ELF-1 (cell line): ENCODE data around the gene HDAC5.
"Not testable (repeated sequence)": the region's sequence is repeated elsewhere in the genome, so short reads cannot be mapped to it uniquely, and the experiment has no call there.

Source experiments
- DNase-seq: peaks from one replicate; pipeline ENCODE4 v3.0.0-alpha.2; 2016; ENCODE audit warnings: low read depth, low spot score

HDAC5 gene

GRCh38 chr17:44133918-44134476, 10.6 kb upstream of the HDAC5 start:
- DNase-seq, result no peak

DNA sequence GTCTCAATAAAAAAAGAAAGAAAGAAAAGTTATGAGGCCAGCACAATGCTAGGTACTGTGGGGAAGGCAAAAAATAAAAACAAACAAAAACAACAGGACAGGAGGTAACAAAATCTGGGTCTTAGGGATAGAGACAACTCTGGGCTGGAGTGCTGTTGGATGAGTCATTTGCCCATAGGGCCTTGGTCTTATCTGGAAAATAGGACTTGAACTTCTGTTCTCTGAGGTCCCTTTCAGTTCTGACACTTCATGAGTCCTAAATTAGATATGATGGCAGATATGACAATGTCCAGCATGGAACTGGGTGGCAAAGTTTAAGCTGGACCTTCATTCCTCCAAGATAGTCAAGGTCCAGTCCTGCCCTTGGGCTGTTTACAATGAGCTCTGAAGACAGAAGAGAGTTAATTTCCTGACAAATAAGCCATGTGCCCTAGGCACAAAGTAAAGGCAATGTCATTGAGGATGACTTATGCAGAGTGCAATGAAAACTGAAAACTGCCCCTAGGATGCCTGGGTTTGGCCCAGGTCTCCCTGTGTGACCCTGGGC, 8.9 kb upstream of the HDAC5 start:
- DNase-seq, result no peak

GRCh38 chr17:44131372-44131771, 7.9 kb upstream of the HDAC5 start:
- DNase-seq, result not testable (repeated sequence)

GRCh38 chr17:44130693-44131349, 7.4 kb upstream of the HDAC5 start:
- no peak for DNase-seq

- no peak for DNase-seq
Measured at GRCh38 chr17:44128383-44128782, 4.9 kb upstream of the HDAC5 start.

DNA sequence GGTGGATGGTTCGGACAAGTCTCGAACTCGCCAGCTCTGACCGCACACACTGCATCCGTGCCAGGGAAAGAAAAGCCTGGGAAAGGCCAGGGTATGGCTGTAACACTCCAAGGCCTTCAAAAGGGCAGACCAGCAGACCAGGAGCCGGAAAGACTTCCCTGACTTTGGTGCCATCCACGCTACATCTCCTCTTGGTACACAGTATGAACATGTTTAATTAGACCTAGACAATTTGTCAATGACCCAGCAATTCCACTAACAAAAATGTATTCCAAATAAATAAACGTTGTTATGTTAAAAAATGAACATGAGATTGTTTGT, 637 bp upstream of the HDAC5 start:
- no peak for DNase-seq

DNA sequence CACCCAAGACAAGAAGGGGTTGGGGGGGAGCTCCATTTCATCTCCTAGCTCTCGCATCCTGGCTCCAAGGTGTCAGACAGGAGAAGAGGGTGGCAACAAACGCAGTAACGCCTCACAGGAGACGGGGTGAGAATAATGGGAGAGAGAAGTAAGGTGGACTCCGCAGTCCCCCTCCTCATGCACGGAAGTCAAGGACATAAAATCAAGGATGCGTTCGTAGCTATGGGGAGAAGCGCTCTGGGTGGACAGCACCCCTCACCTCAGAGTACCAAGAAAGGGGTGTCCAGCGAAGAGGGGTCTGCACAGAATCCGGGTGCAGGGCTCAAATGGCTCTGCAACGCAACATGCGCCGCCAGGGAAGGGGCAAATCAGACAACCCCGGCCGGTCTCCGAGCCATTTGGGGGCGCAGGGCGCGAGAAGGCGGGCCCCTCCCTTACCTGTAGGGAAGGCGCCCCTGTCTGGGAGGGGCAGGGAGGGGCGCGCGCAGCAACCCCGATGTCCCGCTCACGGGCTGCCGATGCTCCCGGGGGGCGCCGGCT, 555 bp downstream of the HDAC5 start:
- DNase-seq, result no peak

DNA sequence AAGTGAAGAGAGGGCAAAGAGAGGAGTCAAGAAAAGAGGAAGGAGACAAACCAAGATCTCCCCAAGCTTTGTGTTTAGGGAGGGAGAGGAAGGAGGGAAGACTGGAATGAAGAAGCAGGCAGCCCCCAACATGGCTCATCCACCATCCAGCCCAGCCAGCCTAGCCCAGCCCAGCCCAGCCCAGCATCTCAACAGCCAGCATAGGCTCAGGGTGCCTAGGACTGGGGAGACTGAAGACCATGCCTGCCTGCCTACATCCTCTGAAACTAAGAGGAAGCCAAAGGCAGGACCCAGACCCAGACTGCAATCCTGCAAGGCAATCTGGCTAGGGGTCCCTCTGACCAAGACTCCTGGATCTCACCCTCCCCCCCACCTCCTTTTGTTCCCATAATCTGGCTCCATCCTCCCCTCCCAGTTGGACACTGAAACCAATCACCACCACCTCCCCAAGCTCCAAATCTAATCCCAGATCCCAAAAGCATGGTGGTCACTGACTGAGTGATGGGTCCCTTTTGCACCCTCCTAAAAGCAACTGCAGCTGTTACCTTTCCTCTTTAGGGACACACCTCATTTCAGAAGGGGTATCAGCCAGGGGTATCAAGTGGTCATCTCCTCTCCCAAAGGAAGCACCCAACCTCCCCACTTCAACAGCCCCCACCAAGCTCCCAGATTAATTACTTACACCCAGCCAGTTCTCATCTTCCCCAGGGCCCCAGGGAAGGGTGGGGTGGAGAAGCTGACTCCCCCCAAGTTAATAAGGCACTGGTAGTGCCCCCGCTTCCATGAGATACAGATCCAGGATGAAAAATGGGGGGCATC, 1.2 kb downstream of the HDAC5 start:
- DNase-seq, result no peak

GRCh38 chr17:44120851-44121605, 2.4 kb downstream of the HDAC5 start:
- DNase-seq, result no peak

DNA sequence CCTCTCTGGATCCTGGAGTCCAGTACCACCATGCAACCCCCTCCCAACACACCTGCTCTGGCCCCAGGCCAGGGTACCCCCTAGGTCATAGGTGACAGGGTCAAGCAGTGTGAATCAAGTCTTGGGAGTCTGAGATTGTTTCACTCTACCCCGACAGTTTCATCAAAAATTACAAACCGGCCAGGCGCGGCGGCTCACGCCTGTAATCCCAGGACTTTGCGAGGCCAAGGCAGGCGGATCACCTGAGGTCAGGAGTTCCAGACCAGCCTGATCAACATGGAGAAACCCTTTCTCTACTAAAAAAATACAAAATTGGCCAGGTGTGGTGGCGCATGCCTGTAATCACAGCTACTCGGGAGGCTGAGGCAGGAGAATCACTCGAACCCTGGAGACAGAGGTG, 3.2 kb downstream of the HDAC5 start:
- DNase-seq, result not testable (repeated sequence)

GRCh38 chr17:44119798-44120197, 3.6 kb downstream of the HDAC5 start:
- DNase-seq, result no peak

DNA sequence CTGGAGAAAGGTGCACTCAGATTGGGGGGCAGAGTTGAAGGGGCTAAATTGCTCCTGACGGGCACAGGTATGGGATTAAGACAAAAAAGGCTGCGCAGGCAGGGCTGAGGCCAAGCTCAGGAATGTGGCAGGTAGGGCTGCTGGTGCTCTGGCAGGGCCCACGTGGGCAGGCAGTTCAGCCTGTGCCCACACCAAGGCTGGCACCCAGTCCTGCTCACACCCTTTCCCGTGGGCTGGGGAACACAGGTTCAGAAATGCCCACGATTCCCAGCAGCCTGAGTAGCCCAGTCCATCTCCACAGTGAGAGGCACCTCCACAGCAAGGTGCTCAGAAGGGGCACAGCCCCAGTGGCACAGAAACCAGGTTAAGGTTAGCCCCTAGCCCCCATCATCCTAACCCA, 4.4 kb downstream of the HDAC5 start:
- no peak for DNase-seq

DNA sequence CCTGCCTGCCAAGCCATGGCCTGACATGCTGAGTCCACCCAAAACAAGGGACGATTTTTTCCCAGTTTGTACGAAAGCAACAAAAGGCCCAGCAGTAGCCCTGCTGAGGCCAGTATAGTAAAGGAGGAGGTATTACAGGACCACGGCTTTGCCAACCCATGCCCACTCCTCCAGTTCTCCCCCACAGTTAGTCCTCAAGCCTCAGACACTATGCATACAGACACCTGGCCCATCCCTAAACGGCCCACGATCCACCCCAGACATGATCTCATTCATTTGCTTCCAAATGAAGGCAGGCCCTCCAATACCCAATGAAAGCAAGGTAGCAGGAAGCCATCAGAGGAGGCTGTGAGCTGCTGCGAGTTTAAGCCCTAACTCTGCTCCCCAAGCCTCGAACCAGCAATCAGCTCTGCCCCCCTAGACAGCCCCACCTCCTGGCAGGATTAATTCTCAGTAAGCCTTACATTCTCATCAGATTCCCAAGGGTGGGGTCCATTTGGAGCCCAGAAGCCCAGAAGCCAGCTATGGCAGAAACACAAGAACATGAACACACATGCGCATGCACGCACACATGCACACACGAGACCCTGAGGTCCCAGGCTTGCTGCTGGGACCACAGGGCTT, 4.9 kb downstream of the HDAC5 start:
- no peak for DNase-seq

- peak; percentile 40 for DNase-seq
Measured at GRCh38 chr17:44117351-44117750, 6.1 kb downstream of the HDAC5 start.

DNA sequence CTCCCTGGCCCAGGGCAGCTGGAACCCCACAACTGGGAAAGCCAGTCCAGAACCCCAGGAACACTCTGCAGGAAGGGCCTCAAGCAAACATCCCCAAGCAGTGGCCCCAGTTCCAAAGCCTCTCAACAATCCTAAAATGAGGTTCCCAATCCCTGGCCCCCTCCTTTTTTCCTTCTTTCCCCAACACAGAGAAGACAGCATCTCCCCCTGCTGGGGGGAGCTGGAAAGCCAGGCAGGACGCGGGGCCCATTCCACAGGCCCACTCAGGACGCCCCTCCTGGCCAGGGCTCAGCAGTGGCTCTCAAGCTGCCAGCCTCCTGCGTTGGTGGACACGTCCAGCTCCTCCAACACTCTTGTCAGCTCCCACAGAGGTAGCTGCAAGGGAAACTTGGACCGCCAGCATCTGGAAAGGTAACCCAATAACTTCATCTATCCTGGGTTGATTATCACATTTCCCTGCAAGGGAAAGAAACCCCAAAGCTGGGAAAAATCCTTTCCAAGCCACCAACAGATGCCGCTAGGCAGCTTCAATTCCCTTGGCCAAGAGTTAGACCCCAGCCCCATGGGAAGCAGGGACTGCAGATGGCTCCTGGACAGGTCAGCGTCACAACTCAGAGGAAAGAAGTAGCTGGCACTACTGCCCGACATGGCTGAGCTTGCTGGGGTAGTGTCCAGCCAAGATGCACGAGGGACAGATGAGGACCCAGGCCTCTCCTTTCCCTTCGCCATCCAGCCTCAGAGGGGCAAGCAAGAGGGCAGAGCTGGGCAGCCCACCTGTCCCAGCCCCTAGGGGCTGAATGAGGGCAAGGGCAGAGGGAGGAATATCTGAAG, 7.6 kb downstream of the HDAC5 start:
- DNase-seq, result peak; percentile 55

- DNase-seq, result no peak
Measured at GRCh38 chr17:44113868-44114840, 9.3 kb downstream of the HDAC5 start.

DNA sequence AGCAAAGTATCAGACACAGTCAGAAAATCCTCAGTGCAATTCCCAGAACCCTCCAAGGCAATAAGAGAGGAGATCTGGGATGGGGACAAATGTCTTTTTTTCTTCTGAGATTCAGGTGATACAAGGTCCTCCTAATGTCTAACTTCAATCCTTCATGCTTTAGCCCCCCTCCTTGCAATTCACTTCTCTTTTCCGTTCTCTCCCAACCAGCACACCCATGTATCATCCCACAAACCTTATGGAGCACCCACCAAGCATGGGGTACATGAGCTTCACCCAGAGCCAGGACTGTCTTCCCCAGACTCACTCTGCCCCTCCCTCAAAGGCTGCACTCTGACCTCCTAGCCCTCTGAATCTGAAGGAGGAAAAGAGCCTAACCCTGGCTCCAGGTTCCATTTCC, 10.1 kb downstream of the HDAC5 start:
- DNase-seq, result no peak

GRCh38 chr17:44112284-44113280, 10.9 kb downstream of the HDAC5 start:
- no peak for DNase-seq
